Esophagus (tissue), 2 donors: Measurements from ENCODE around the gene ETS1. TPM values are rescaled to one million over a fixed set of nuclear protein-coding genes. Genes with fewer than 3 reads are reported as not detected.

Experiments
- H3K27ac ChIP-seq, 2 donors: one replicate each; pipeline ENCODE4 v1.5.1; 2013; ENCODE audit warnings: low read depth in 2 of 2, mild to moderate bottlenecking in 2 of 2, inconsistent platforms in 1 of 2, low read length in 1 of 2, moderate library complexity in 1 of 2
- H3K27me3 ChIP-seq, 2 donors: one replicate each; pipeline ENCODE4 v1.6.1; 2013; ENCODE audit warnings: low read length in 2 of 2, control low read depth in 1 of 2, mild to moderate bottlenecking in 1 of 2; ENCODE audit not compliant: insufficient read depth in 2 of 2, control insufficient read depth in 1 of 2
- H3K36me3 ChIP-seq, 2 donors: one replicate each; pipeline ENCODE4 v1.6.1; 2013; ENCODE audit warnings: low read length in 1 of 2; ENCODE audit not compliant: control insufficient read depth in 2 of 2, insufficient read depth in 2 of 2
- H3K4me1 ChIP-seq, 2 donors: one replicate each; pipeline ENCODE4 v1.6.1; 2013; ENCODE audit warnings: low read length in 1 of 2; ENCODE audit not compliant: control insufficient read depth in 2 of 2, insufficient read depth in 2 of 2
- H3K4me3 ChIP-seq, 2 donors: one replicate each; pipeline ENCODE4 v1.5.1; 2013; ENCODE audit warnings: low read length in 2 of 2, mild to moderate bottlenecking in 2 of 2, low read depth in 1 of 2, moderate library complexity in 1 of 2
- H3K9me3 ChIP-seq, 2 donors: one replicate each; pipeline ENCODE4 v1.6.1; 2013; ENCODE audit warnings: mild to moderate bottlenecking in 2 of 2, low read depth in 1 of 2, low read length in 1 of 2, moderate library complexity in 1 of 2; ENCODE audit not compliant: control insufficient read depth in 2 of 2, insufficient read depth in 1 of 2
- WGBS, 2 donors: extraction: QIAGEN DNeasy Blood & Tissue Kit; methylation state at CpG; one replicate each; pipeline ENCODE4 v1.1.7; 2013; 5-methylcytosine and 5-hydroxymethylcytosine counted together
- polyA plus RNA-seq, 2 donors: library from polyadenylated mRNA; stranded (reverse); fragments of 200-250 nt; gene quantifications; one replicate each; pipeline ENCODE4 v1.2.3, GENCODE V29; 2013
- donor health status: healthy with polysubstance abuse.
- donor health status: Bipolar disorder and iron deficiency.

The ETS1 gene
- polyA plus RNA-seq, 2 donors = 3.0 to 3.9 TPM

DNA sequence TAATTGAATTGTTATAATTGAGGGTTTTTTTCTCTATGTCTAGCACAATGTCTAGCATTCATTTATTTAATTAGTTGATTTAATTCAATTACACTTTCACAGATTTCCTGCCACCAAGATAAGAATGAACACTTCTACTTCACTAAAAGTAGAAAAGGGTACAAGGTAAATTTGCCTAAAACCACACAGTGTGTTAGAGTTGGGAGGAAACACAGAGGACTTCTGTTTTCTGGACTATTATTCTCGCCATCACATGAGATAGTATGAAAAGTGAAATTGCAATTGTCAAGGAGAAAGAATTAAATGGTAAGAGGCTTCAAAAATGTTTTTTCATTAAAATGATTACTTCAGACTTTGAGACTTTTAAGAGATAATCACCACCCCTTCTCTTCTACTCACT lies 109.5 kb downstream of the ETS1 start:
- H3K4me1 ChIP-seq = peaks cover 0 to 2% of the 10 kb centered on the region in 2 donors
- H3K36me3 ChIP-seq = peaks cover 0 to 4% of the 10 kb centered on the region in 2 donors
- 84 to 86% methylated on average over 1 of the region's 1 CpG for WGBS, 2 donors
- H3K9me3 ChIP-seq = no peaks in the 10 kb centered on the region
- H3K27me3 ChIP-seq = no peaks in the 10 kb centered on the region
- no peak overlapping the region for H3K27ac ChIP-seq
- H3K4me3 ChIP-seq = no peak overlapping the region

DNA sequence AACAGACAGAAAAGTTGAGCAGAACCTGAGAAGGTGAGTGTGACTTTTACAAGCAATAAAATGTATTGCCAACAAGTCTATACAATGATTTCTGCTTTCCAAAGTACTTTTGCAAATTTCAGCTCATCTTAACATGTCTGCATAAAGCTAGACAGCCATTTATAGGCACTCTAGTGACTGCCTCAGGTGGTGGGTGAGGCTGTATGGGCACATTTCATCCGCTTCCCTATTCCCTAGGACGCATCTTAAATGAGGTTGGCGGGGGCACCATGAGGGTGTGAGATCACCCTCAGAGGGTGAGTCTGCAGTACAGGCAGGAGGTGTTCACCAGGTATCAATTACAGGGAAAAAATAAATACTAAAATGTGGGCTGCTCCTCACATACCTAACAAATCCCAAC lies 110.1 kb downstream of the ETS1 start:
- Histone ChIP-seq H3K27ac (peak overlapping the region in 1 of 2 donors; percentile 47), H3K4me3 (no peak overlapping the region), H3K9me3 (no peaks in the 10 kb centered on the region), H3K27me3 (no peaks in the 10 kb centered on the region), H3K4me1 (peaks cover 0 to 4% of the 10 kb centered on the region in 2 donors), H3K36me3 (peaks cover 0 to 7% of the 10 kb centered on the region in 2 donors)
- WGBS, 2 donors = 77 to 80% methylated on average over 3 of the region's 3 CpGs

DNA sequence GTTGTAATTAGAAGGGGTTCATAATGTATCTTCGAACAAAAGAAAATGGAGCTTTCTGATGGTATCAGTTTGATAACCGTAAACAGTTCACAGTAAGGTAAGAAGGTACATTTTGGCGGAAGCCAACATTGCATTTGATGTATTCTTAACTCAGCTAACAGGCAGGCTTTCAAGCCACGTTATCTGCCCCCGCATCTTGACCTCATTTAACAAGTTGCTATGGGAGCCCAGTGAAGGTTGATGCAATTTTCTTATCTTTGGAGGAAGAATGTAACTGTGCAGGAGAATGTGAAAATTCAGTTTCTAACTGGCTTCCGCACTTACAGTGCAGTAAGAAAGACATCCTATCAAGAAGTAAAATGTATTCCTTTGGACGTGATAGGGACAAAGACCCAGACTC lies 110.6 kb downstream of the ETS1 start:
- WGBS, 2 donors = 74 to 83% methylated on average over 7 of the region's 7 CpGs

DNA sequence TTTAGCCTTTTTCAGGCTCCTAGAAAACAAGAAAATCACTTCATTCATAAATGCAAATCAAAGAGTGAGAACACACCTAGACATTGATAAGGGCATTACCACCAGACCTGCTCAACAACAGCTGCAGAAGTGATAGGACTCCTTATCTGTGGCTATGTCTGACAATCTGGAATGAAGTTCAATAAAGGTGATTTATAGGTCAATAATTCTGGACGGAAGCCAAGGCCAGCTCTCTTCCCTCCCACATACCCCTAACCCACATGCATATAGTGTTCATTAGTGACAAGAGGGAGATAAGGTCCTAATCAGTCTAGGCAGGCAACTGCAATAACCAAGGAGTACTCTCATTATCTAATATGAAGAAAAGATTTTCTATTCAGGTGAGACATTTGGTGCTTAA lies 111.3 kb downstream of the ETS1 start:
- no peak overlapping the region for H3K27ac ChIP-seq
- peaks cover 0 to 7% of the 10 kb centered on the region in 2 donors for H3K36me3 ChIP-seq
- 29 to 31% methylated on average over 1 of the region's 1 CpG for WGBS, 2 donors
- H3K27me3 ChIP-seq = no peaks in the 10 kb centered on the region
- H3K4me1 ChIP-seq = peaks cover 0 to 4% of the 10 kb centered on the region in 2 donors
- no peak overlapping the region for H3K4me3 ChIP-seq
- no peaks in the 10 kb centered on the region for H3K9me3 ChIP-seq

More for the DNA sequence above, 110.6 kb downstream of the ETS1 start:
- Histone ChIP-seq H3K27ac (no peak overlapping the region), H3K36me3 (peaks cover 0 to 7% of the 10 kb centered on the region in 2 donors), H3K4me1 (peaks cover 0 to 4% of the 10 kb centered on the region in 2 donors), H3K4me3 (no peak overlapping the region), H3K9me3 (no peaks in the 10 kb centered on the region), H3K27me3 (no peaks in the 10 kb centered on the region)

DNA sequence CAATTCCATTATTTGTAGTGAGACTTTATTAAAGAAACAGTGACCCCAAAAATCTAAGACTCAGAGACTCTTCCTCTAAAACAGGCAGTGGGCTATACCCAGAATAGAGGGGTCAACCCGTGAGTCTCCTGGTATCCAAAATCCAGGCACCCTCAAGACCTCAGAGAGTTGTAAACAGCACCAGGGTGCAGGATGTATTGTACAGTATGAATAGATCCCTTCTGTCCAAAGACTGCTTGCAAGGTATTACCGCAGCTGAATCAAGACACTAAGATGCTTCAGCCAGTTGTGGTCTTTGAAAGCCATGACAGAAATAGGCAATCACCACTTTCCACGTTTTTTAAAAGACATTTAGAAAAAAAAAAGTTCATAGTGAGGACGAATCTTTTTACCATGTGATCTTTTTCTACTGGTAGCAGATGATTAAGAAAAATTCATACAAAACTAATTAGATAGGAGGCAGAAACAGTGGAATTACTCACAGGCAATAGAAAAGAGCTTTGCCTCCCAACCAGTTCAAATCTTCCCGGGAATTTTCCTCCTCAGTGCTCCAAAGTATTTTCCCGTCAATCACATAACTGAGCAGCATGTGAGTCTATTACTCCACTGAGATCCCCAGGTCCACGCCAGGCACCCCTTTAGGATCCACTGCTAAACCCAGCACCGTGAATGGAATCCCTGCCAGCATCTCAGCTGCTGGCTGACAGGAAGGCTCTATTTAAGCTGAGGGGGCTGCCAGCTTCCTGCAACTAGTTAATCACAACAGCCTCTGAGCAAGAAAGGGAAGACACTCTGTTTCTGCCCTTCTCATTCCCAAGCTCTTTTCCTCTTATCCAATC lies 113.1 kb downstream of the ETS1 start:
- Histone ChIP-seq H3K27ac (peak overlapping the region; percentile 58 to 68), H3K36me3 (peaks cover 0 to 3% of the 10 kb centered on the region in 2 donors), H3K27me3 (no peaks in the 10 kb centered on the region), H3K4me3 (no peak overlapping the region), H3K9me3 (no peaks in the 10 kb centered on the region), H3K4me1 (peaks cover 0 to 2% of the 10 kb centered on the region in 2 donors)
- WGBS, 2 donors = 60 to 68% methylated on average over 8 of the region's 8 CpGs

DNA sequence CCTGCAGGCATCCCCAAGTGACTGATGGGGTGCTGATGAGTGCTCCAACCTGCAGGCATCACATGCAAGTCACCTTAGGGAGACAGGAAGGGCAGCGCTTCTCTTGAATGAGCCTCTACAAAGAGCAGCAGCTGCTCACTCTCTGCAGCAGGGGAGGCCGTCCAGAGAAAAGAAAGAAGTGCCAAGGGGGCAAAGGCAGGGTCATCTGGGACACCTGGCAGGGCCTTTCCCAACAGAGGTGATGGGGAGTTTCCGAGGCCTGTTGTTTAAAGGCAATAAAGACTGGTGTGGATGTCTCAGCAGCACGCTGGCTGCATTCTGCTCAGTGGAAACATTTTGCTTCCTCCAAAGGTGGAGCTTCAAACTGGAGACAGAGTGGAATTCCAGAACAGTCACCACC lies 113.7 kb downstream of the ETS1 start:
- Histone ChIP-seq H3K4me1 (peaks cover 0 to 2% of the 10 kb centered on the region in 2 donors), H3K9me3 (no peaks in the 10 kb centered on the region)
- WGBS, 2 donors = 62 to 66% methylated on average over 4 of the region's 4 CpGs

DNA sequence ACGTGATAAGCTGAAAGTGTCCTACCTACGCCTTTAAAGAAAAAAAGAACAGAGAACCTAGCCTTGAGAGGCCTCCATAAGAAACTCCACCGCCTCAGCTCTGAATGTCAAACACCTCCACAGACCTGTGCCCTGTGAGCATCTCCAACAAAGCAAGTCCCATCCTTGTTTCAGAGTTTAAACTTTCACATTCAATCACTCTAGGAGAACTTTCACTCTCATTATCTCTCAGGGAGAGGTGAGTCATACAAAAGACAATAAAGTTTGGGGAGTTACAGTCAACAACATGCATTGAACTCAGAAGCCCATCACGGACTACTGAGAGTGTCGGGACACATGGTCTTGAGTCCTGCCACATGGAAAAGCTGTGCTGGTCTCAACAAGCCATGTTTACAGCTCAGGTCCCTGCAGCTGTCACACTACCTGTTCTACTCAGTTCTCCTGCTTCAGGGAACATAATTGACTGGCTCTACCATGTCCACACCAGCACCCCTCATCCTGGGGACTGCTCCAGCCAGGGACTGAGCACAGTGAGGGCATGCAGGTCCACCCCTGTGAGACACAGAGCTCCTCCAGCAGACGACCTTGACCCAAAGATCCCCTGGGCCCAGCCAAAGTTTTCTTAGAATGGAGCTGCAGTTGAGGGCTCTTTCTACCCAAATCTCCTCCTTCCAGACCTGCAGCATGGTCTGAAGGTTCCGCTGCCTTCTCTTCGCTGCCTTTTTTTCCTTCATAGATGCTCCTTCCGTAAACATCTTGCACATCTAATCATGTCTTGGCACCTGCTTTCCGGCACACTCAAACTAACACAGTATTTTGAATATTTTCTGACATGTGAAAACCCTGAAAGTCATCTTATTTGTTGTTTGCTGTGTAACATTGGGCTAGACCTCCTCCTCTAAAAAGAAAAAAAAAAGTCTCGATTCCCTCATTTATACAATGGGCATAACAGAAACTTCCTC lies 114.9 kb downstream of the ETS1 start:
- Histone ChIP-seq H3K27ac (peak overlapping the region; percentile 23 to 26), H3K4me1 (peaks cover 0 to 6% of the 10 kb centered on the region in 2 donors), H3K36me3 (peaks cover 0 to 3% of the 10 kb centered on the region in 2 donors), H3K27me3 (no peaks in the 10 kb centered on the region), H3K4me3 (no peak overlapping the region), H3K9me3 (no peaks in the 10 kb centered on the region)
- WGBS, 2 donors = 71% methylated on average over 11 of the region's 11 CpGs

More for the DNA sequence above, 113.7 kb downstream of the ETS1 start:
- no peaks in the 10 kb centered on the region for H3K27me3 ChIP-seq
- H3K27ac ChIP-seq = peak overlapping the region; percentile 17 to 54
- no peak overlapping the region for H3K4me3 ChIP-seq
- H3K36me3 ChIP-seq = peaks cover 0 to 3% of the 10 kb centered on the region in 2 donors

DNA sequence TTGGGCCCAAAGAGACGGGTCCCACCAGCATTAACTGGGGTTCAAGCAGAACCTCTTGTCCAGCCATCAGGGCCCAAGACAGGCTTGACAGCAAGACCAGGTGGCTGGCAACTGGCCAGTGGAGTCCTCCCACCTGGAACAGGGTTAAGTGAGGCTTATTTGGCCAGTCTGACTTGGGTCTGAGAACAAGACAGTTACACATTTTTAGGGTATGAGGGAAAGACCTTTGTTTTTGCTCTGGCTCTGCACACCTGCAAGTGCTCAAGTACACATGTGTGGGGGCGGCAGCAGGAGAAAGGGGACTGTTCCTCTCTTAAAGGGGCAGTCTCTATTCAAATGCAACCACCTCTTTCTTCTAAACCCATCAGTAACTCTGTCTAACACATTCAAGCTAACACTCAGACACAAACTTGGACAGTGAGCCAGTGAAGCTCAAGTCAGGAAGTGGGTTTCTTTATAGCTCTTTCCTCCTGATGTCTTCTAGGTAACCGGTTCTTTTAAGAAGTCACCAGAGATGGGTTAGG lies 116.2 kb downstream of the ETS1 start:
- Histone ChIP-seq H3K27me3 (no peaks in the 10 kb centered on the region), H3K36me3 (peaks cover 0 to 3% of the 10 kb centered on the region in 2 donors), H3K9me3 (no peaks in the 10 kb centered on the region), H3K27ac (peak overlapping the region; percentile 41 to 52), H3K4me1 (peaks cover 2 to 10% of the 10 kb centered on the region in 2 donors), H3K4me3 (no peak overlapping the region)
- WGBS, 2 donors = 61 to 68% methylated on average over 3 of the region's 3 CpGs

DNA sequence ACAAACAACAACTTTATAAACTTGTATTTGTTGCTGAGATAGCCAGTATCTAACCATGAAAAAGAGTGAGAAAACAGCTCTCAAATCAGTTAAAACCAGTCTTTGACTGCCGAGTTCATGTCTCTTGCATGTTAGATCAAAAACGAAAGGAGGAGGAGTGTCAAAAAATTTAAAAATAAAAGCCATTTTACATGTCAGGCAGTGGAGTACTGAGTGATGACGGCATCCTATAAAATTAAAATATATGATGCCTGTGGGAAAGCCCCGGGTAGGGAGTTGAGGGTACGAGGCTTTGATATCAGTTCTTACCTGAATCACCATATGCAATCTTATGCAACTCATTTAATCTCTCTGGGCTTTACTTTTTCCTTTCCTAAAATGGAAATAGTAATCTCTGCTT lies 117.3 kb downstream of the ETS1 start:
- no peaks in the 10 kb centered on the region for H3K9me3 ChIP-seq
- peaks cover 3 to 10% of the 10 kb centered on the region in 2 donors for H3K4me1 ChIP-seq
- no peak overlapping the region for H3K4me3 ChIP-seq
- H3K36me3 ChIP-seq = peaks cover 0 to 3% of the 10 kb centered on the region in 2 donors
- H3K27me3 ChIP-seq = no peaks in the 10 kb centered on the region
- WGBS, 2 donors = 62 to 71% methylated on average over 5 of the region's 5 CpGs
- no peak overlapping the region for H3K27ac ChIP-seq
